T47D (cell line): ENCODE measurements around the gene CISTR.
"Not testable (repeated sequence)": the region's sequence is repeated elsewhere in the genome, so short reads cannot be mapped to it uniquely, and the experiment has no call there.

Source experiments
- DNase-seq, 2 experiments: peaks; one replicate each; pipeline versions ENCODE4 v3.0.0 to v3.0.0-alpha.2; 2011 to 2012; ENCODE audit warnings: low read depth in 1 of 2, low spot score in 1 of 2
- JUND ChIP-seq: IDR thresholded peaks from 2 replicates; pipeline ENCODE4 v1.6.1; 2012; ENCODE audit warnings: low read depth
- in situ Hi-C: cut with HindIII; loops from 2 replicates; pipeline ENCODE4 v1.10.0; 2016; ENCODE audit warnings: low sequenced_read_pairs, low pct_unique_long_range_greater_than_20kb

CISTR gene

DNA sequence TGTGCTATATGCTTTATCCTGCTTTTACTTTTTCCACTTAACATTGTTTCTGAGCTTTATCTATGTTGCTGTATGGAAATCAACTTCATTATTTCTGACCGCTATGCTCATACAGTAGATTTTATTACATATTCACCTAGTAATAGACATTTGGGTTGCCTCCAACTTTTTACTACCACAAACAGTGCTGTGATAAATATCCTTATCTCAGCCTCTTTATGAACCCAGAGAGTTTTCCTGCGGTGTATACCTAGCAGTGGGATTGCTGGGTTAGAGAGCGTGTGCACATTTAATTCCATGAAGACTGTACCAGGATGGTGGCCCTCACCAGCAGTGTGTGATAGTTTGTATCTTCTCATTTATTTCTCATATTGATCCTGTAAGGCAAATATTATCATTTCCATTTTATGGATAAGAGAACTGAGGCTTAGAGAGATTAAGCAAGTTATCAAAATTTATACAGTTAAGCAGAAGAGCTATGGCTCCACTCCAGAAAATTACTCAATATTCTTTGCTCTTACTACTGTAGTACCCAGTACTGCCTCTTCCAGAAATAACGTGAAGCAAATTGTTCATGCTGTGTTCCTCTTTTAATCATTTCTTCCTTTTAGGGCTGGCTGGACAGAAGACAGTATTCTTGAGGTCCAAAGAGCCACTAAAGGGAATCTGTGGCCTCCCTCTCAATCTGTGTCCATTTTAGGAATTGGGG lies 26.3 kb upstream of the CISTR start:
- in situ Hi-C loops, result no loop called here
- no peak for DNase-seq
- no peak for TF ChIP-seq JUND

DNA sequence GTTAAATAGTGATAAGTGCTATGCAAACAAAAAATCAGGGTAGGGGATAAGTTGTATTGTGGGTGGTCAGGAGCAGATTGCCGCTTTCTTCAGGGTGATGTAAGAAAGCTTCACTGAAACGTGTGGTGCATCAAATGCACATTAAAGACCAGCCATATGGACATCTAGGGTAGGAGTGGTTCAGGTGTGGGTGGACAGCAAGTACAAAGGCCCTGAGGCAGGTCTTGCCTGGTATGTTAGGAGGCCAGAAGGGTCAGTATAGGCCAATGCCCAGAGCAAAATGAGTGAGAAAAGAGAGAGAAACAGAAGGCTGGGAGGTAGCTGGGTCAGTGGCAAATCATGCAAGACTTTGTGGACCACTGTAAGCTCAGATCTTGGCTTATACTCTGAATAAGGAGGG lies 25.6 kb upstream of the CISTR start:
- in situ Hi-C loops, result no loop called here
- TF ChIP-seq JUND, result no peak
- DNase-seq, result no peak

DNA sequence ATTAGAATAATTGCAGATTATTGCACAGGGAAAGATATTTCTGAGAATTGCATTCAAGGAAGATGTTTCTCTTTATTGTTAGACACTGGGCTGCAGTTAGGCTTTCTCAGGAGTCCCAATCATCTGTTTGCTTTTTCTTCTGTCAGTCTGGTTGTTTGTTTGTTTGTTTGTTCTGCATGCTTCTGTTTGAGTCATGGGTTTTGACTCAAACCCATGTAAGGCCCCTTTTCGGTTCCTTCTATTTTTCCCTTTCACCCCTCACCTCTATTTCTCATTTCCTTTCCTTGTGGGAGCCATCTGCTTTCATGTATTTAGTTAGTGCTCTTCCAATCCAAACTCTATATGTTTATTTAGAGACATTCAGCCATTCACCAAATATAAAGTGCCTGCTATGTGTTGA lies 25.1 kb upstream of the CISTR start:
- TF ChIP-seq JUND, result no peak
- in situ Hi-C loops, result no loop called here
- no peak for DNase-seq

DNA sequence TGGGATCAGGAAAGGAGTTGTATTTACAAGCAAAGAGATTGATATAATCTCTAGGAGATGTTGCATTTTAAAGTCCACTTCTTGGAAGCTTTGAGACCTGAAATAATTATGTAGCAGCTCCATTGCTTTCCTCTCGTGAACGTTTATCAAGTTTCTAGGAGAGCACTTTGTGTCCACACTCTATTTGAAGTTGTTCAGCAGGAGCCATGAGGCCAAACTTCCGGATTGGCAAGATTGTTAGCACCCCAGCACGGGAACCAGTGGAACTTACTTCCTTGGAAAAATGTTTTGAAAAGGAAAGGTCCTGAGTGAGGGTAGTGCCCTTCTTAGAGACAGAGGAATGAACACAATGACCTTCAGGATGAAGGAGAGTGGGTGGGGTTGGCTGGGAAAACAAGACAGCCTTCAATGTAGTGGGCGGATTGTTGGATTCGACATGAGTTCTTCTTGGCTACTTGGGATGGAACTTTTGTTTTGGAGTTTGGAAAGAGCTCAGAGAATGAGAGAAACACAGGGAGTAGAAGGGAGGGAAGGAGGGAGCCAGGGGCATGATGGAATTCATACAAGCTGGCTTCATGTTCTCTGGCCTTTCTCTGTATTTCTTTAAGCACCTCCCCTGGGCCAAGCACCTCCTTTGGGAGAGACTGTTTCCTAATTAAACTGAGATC lies 23.8 kb upstream of the CISTR start:
- in situ Hi-C loops, result no loop called here
- peak in 1 of 2 experiments; percentile 47 for DNase-seq

DNA sequence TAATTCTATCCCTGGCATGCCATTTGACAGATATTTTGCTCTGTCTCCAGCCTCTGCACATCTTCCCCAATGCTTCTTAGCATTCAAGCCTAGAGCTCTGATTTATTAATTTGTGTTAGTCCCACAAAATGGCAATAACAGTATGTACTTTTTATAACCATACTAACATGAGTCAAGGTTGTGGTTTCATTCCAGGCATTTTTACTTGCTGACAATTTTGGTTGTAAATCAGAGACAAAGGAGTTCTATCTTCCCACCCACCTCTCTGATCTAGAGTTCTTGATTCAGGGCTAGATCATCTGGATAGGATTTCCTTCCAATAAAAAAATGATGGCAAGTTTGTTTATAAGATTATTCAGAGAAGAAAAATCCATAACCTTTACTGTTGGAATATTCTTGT lies 18.5 kb upstream of the CISTR start:
- in situ Hi-C loops, result no loop called here
- no peak for DNase-seq
- TF ChIP-seq JUND, result no peak

More for the DNA sequence above, 23.8 kb upstream of the CISTR start:
- no peak for TF ChIP-seq JUND

DNA sequence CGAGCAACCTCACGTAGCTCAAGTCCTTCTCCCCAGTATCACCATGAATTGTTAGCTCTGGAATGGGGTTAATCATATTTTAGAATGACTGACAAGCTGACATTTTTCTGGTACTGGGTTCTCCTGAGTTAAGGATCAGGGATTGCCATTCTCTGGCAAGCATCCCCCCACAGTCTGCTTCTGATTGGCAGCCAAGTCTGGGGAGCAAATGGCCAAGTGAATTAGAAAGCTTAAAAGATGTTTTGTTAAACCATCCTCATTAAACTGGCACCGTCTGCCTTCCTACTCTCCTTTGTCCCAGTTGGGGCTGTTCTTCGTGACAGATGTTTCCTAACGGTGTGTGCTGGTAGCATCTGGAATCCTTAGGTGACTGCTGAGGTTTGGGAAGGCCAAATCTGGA lies 17.2 kb upstream of the CISTR start:
- in situ Hi-C loops, result no loop called here
- no peak for TF ChIP-seq JUND
- DNase-seq, result no peak

DNA sequence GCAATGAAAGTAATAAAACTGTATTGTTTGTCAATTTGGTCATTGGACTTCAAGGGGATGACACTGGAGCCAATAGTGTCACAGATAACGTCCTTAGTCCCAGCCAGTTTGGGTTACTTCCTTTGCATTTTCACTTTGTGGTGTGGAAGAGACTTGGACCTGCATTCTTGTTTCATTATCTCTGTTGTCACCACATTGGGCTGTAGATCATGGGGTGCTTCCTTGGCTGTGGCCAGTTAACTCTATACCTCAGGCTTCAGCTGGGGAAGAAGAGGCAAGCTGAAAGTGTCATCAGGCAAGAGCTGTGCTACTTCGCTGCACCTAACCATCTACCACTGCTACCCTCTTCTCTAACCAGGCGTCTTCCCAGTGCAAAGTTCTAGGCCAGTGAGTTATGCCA lies 15.1 kb upstream of the CISTR start:
- TF ChIP-seq JUND, result no peak
- in situ Hi-C loops, result no loop called here
- DNase-seq, result no peak

DNA sequence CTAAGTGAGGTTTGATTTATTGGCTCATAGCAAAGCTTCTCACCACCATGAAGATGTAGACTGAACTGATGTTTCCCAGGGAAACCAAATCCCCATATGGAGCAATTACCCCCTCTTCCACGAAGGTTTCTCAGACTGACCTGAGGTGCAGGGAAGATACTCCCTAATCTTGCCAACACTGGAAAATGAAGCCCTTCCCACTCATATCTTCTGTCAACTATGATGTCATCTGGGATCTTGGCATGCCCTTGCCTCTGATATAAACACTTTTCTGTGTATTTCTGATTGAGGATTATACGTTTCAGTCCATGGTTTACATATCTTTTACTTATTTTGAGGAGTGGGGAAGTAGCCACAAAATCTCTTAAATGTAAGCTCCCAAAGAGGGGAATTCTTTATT lies 14.1 kb upstream of the CISTR start:
- no peak for DNase-seq
- no peak for TF ChIP-seq JUND
- in situ Hi-C loops, result no loop called here

DNA sequence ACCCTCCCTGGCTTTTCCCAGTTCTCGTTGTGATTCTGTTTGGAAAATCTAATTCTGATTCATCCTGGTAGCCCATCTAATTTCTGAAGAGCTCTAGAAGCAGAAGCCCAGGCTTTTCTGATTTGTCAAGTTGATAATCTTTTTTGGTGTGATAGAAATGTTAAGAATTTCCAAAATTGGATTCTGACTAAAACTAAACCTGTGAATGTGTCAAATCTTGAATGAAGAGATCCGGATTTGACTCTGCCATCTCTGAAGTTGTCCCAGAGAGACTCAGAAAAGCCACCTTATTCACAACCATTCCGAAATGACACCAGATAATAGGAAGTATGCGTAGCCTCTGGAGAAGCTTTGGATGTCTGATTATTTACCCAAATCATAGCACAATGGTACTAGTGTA lies 12.8 kb upstream of the CISTR start:
- DNase-seq, result no peak
- in situ Hi-C loops, result no loop called here
- TF ChIP-seq JUND, result no peak

DNA sequence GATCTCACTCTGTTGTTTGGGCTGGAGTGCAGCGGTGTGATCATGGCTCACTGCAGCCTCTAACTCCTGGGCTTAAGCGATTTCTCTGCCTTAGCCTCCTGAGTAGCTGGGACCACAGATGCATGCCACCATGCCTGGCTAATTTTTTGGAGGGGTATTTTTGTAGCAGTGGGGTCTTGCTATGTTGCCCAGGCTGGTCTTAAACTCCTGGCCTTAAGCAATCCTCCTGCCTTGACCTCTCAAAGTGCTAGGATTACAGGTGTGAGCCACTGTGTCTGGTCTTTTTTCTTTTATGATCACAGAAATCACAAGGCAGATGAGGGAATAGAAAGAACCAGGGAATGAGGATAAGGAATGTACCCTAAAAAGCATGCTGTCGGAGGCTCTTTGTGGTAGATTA lies 11.0 kb upstream of the CISTR start:
- in situ Hi-C loops, DNase-seq: not testable (repeated sequence)

DNA sequence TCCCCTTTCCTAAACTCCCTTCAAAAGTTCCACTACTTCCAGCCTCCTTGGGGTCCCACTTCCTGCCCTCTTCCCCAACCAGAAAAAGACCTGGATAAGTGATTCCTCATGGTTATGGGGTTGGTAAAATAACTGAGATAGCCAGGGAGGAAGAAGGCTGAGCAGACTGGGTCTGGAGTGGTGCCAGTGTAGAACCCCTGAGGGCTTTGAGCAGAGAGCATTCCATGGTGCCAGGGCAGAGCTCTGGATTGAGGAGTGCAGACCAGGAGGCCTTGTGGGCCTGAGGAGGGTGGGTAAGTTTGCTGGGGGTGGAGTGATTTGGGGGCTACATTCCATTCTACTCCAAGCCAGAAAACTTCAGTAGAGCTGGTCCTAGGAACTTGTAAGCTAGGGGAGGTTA lies 9.5 kb upstream of the CISTR start:
- peak in 1 of 2 experiments; percentile 58 for DNase-seq
- in situ Hi-C loops, result no loop called here
- TF ChIP-seq JUND, result no peak

DNA sequence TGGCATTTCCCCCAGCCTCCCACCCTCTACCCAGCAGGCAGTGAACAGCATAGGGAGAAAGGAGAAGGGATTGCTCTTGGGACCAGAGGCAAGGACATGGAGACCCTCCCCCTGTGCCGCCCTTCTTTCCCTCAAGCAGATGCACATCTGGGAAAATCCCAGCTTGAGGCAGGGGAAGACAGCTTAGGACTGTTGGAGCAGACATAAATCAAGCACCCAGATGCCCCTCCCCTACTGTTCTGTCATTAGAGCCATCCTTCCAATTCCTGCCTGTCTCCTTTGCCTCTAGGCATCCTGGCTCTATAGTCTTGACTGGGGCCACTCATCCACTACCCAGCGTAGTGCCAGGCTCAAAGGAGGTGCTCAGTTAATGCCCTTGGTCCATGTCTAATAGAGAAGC lies 7.5 kb upstream of the CISTR start:
- no peak for TF ChIP-seq JUND
- in situ Hi-C loops, result no loop called here
- DNase-seq, result no peak

DNA sequence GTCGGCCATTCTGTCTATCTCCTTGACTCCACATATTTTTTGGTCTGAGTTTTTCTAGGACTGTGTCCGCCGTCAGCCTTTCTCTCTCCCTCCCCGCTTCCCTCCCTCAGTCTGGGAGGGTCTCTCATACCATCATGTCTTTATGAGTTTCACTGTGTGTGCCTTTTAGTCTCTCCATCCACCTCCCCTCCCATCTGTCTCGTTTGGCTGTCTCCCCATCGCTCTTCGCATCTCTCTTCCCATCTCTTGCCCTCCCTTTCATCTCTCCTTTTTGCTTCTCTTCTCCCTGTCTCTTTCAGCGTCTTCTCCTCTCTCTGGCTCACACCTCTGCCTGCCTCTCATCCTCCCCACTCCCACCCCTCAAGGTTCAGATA lies 6.9 kb upstream of the CISTR start:
- no peak for DNase-seq
- no peak for TF ChIP-seq JUND
- in situ Hi-C loops, result no loop called here

DNA sequence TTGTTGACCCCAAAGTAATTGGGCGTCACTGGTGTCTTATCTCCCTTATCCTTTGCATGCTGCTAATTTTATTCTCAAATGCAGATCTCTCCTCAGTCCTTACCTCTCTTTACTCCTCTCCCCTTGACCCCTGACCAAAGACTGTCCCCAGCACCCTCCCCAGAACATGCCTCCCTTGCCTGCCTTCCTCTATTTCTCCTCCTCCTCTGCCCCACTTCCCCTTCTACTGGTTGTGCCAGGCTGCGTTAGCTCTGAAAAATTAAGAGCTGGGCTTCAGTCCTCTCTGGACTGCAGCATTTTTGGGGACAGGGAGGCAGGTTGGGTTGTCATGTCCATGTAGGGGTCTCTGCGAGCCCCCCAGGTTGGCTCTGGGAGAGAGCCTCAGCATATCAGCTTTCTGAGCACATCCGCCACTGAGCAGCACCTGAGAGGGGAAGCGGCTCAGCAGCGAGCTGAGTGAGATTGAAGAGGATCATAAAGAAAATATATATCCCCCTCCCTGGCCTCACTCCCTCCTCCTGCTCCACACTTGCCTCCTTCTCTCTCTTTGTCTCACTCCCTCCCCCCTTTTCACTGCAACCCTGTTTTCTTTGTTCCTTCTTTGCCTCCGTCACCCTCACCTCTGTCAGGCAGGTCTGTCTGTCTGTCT lies 6.4 kb upstream of the CISTR start:
- in situ Hi-C loops, result no loop called here
- TF ChIP-seq JUND, result no peak
- no peak for DNase-seq
